ENCODE results near the gene DSE.
A peak's percentile ranks its signal among the peaks of the same experiment; 100 is the strongest.
"Not testable (repeated sequence)": the region's sequence is repeated elsewhere in the genome, so short reads cannot be mapped to it uniquely, and the experiment has no call there.

DSE gene

DNA sequence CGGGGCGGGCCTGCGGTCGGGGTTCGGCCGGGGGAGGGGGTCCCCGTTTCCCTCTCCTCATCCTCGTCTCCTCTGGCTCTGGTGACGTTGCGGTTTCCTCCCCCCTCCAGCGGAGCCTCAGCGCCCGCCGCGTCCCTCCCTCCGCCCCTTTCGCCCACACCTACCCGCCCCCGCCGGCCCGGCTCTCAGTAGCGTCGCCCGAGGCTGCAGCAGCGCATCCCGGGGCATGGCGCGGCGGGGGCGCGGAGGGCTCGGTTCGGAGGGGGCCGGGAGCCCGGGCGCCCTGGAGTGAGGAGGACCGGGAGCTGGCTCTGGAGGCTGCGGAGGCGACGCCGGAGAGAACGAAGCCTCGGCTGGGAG lies at the start of gene DSE:
Gene DSE, plus strand, starts transcription at position 188 of the 360 bp plus-strand sequence. CDS start 28,304 bp downstream, outside the sequence.
- DNase-seq (ENCODE audit: low spot score), result peak; percentile 15

DNA sequence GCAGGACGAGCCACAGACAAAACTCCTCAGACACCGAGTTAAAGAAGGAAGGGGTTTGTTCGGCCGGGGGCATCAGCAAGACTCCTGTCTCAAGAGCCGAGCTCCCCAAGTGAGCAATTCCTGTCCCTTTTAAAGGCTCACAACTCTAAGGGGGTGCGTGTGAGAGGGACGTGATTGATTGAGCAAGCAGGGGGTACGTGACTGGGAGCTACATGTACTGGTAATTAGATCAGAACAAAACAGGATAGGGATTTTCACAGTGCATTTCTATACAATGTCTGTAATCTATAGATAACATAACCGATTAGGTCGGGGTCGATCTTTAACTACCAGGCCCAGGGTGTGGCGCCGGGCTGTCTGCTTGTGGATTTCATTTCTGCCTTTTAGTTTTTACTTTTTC lies 48.8 kb upstream of the DSE start:
- DNase-seq (ENCODE audit: low spot score), result not testable (repeated sequence)

DNA sequence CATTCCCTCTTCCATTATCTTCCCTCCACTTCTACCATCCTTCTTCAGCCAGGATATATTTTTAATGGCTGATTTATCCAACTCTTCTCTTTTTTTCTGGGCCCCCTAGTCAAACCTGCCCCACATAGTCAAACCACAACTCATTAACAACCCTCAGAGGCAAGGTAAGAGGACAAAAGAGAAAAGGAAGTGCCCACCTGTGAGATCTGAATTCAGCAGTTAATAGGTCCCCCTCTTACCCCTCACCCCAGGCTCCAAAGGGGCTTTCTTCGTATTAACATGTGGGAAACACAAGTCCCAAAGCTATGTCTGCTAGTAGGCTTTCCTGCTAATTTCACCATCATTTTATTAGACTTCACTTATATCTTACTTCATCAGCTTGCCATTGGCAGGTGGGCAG lies 46.9 kb upstream of the DSE start:
- no peak for DNase-seq (ENCODE audit: low spot score)

DNA sequence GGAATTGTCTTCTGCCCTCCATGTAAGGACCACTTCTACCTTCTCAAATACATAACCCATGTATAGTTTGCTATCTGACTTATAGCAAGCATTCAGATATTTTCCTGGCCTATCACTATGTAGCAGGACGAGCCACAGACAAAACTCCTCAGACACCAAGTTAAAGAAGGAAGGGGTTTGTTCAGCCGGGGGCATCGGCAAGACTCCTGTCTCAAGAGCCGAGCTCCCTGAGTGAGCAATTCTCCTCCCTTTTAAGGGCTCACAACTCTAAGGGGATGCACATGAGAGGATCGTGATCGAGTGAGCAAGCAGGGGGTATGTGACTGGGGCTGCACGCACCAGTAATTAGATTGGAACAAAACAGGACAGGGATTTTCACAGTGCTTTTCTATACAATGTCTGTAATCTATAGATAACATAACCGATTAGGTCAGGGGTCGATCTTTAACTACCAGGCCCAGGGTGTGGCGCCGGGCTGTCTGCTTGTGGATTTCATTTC lies 45.1 kb upstream of the DSE start:
- not testable (repeated sequence) for DNase-seq (ENCODE audit: low spot score)

DNA sequence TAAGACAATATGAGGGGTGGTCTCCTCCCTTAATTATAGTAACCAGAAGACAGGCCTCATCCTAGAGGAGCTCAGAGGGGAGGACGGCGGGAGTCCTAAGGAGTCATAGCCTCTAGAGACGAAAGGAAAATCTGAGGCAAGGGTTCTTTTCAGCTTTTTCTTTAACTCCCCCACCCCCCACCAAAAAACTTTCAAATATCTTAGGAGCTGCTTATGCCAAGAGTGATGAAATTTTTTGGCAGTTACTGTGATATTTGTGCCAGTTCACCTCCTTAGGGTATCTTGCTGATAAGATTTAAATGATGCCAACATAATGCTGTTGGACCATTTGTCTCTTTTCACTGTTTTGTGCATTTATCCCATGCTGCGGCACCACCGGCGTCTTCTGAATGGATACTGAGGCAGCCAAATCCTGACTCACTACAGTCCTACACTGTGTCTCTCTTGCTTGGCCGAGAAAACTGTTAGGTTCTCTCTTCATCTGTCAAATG lies 44.5 kb upstream of the DSE start:
- DNase-seq (ENCODE audit: low spot score), result no peak

DNA sequence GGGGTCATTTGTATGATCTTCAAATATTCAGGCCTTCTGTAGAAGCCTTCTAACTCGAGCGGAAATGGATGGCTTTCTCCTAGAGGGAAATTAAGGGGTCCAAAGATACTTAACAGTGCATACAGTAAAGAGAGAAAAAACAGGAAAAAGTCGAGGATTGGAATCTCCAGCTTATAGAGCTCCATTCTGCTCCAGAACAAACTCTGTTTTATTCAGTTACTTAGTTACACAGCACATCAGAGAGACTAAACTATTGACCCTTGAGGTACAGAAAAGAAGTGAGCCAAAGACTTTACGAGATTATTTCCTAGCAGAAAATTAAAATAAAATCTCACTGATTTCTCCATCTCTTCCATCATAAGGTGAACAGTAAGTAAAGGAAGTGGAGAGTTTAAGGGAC lies 43.8 kb upstream of the DSE start:
- no peak for DNase-seq (ENCODE audit: low spot score)

DNA sequence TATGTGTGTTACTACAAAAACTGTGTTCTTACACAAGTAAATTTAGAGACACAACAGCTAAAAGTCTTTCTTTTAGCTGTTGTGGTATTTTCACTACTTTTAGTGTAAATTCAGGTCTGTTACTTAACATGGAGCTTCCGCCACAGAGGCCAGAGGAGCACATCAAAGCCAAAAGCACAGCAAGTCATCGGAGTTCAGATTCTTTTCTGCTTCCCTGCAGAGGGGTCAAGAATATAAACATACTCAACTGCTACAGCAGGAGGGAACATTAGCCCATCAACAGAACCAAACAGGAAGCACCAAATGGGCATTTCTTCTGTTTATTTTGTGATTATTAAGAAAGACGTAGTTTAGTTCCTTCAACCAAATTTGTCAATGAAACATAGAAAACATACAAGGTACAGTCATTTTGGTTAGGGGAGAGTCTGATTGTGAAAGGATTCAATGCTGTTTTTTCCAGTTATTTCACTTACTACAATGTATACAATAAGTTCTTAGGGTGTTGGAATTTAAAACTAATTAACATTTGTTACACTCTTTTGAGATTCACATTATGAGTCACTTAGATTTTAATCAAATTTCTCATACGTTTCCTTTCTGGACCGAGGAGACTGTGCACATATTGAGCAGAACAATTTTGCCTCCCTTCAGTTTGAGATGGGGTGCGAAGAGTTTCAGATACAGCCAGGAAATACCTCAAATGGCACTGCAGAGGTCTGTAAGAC lies 42.8 kb upstream of the DSE start:
- DNase-seq (ENCODE audit: low spot score), result no peak

DNA sequence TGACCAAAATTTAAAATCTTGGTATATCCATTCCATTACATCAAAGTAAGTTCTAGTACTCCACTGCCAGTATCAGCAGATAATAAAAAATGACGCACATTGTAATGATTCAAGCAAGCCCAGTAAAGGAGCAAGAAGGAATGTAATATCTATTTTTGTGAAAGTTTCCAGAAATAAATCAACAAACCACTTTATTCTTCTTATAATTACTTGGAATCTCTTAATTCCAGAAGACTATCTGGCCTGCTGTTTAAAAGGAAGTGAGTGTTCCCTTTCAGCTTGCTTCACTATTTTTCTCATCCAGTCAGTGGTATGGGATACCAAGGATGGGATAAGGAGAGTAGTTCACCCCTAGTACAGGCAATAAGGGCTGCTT lies 42.2 kb upstream of the DSE start:
- no peak for DNase-seq (ENCODE audit: low spot score)

DNA sequence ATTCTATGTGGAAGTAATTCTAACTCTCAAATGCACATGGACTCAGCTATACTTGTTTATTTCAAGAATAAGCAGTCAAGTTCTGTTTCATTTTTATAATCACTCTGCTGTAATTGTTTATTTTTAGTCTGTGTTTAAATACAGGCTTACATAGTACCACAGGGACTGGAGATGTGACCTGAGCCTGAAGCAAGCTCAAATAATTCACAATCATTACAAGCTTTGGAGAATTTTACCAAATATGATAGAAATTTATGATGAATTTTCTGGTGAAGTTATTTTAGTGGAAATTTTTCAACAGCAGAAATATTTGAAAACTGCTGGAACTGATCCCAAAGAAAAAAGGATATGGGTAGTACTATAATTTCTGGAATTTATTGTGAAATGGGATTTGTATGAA lies 41.6 kb upstream of the DSE start:
- DNase-seq (ENCODE audit: low spot score), result no peak

DNA sequence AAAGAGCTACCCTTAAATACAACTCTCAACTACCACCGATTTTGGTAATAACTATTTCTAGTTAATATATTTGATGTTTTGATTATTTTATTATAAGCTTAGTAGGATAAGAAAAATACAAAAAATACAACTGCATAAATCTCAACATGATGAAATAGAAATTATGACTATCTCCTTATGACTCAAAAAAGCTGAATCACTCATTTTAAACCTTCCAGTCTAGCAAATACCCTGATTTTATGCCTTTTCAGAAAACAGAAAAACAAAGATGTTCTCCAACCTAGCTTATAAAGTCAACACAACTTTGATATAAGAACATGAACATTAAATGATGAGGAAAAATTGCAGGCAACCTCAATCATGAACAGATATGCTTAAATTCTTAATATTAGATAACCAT lies 40.2 kb upstream of the DSE start:
- DNase-seq (ENCODE audit: low spot score), result no peak

DNA sequence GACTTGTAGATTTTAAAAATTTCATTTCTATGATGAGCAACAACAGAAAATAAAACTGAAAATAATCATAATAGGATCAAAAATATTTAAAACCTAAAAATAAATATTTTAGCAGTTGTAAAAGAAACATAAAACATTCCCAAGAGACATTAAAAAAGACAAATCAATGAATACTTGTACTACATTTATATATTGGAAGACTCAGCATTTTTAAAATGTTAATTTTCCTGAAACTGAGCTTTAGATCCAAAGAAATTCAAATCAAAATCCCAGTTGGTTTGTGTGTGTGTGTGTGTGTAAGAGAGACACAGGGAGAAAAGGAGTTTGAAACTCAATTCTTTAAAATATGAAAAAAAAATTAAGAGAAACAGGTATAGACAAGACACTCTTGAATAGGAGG lies 38.7 kb upstream of the DSE start:
- DNase-seq (ENCODE audit: low spot score), result no peak

DNA sequence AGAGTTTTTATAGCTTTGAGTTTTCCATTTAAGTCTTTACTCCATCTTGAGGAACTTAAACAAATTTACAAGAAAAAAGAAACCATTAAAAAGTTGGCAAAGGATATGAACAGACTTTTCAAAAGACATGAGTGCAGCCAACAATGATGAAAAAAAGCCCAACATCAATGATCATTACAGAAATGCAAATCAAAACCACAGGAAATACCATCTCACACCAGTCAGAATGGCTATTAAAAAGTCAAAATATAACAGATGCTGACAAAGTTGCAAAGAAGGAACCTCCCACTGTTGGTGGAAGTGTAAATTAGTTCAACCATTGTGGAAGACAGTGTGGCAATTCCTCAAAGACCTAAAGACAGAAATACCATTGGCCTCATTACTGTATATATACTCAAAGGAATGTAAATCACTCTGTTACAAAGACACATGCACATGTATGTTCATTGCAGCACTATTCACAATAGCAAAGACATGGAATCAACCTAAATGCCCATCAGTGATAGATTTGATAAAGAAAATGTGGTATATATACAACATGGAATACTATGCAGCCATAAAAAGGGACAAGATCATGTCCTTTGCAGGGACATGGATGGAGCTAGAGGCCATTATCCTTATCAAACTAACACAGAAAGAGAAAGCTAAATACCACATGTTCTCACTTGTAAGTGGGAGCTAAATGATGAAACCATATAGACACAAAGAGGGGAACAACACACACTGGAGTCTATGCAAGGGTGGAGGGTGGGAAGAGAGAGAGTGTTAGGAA lies 35.9 kb upstream of the DSE start:
- DNase-seq (ENCODE audit: low spot score), result not testable (repeated sequence)

DNA sequence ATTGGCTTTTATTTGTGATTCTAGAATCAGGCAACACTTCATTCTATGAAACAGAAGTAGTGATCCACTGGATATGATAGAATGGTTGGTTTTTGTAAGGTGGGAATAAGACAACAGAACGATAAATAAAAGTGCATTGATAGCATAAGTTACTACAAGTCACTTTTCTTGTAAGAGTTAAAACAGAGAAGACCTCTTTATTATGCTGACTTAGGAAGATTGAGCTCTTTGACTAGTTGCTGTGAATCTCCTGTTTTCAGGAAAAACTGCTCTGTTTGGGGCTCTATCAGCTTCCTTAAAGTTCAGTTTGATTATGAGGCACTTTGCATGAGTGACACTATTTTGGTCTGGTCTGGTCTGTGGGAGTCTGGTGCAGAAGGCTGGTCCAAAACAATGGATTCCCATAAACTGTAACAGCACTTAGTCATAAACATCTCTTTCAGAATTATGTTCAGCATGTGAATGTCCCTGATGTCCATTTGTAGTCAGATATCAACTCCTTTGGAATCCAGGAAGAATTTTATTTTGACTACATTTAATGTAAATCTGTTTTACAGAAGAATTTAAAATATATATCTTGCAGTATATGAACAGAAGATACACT lies 35.0 kb upstream of the DSE start:
- DNase-seq (ENCODE audit: low spot score), result no peak

DNA sequence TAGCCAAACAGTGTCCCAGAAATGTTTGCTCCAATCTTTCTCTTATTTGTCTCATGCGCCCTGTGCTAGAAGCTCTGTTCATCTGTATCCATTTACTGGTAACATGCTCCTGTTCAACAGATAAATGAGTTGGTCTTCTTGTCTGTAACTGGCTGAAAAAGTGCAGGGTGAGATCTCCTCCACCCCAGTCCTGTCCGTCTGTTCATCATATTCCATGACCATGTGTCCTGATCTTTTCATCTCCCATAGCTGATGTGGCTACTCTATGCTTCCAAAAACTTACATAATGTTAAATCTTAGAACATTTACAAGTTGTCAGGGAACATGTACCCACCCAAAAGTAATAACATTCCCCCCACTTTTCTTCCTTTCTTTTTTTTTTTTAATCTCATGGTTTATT lies 31.8 kb upstream of the DSE start:
- no peak for DNase-seq (ENCODE audit: low spot score)

DNA sequence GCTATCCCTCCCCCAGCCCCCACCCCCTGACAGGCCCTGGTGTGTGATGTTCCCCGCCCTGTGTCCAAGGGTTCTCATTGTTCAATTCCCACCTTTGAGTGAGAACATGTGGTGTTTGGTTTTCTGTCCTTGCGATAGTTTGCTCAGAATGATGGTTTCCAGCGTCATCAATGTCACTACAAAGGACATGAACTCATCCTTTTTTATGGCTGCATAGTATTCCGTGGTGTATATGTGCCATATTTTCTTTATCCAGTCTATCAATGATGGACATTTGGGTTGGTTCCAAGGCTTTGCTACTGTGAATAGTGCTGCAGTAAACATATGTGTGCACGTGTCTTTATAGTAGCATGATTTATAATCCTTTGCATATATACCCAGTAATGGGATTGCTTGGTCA lies 30.1 kb upstream of the DSE start:
- not testable (repeated sequence) for DNase-seq (ENCODE audit: low spot score)

DNA sequence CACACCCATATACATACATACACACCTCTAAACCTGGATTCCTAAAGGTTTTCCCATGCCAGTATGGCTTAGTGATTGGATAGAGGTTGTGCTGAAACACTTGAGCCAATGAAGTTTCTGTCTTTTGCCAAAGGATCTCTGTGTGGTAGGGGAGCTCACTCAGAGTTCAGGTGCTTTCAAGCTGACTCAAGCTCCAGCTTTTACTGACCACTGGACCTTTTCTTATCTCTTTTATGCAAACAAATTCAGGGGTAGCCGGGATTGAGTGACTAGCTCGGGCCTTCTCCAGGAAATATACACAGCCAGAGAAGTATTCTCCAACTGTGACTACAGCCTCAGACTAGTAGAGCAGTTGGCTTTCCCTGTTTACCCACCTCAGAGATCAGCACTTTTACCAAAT lies 21.5 kb upstream of the DSE start:
- no peak for DNase-seq (ENCODE audit: low spot score)

DNA sequence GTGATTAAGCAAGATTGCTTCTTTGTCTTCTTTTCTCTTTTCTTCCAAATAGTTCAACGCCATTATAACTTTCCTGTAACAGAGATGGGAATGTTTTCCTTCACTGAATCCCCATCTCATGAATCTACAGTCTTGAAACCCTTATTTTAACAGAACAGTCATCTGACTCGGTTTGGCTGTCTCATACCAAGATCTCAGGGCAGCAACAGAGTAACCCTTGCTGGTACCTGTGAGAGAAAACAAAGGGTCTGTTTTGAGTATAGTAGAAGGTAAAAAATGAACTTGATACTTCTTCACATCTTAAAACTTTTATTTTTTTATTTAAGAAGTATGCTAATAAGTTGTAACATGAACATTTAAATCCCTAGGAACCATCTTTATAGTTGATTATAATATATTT lies 19.6 kb upstream of the DSE start:
- no peak for DNase-seq (ENCODE audit: low spot score)

DNA sequence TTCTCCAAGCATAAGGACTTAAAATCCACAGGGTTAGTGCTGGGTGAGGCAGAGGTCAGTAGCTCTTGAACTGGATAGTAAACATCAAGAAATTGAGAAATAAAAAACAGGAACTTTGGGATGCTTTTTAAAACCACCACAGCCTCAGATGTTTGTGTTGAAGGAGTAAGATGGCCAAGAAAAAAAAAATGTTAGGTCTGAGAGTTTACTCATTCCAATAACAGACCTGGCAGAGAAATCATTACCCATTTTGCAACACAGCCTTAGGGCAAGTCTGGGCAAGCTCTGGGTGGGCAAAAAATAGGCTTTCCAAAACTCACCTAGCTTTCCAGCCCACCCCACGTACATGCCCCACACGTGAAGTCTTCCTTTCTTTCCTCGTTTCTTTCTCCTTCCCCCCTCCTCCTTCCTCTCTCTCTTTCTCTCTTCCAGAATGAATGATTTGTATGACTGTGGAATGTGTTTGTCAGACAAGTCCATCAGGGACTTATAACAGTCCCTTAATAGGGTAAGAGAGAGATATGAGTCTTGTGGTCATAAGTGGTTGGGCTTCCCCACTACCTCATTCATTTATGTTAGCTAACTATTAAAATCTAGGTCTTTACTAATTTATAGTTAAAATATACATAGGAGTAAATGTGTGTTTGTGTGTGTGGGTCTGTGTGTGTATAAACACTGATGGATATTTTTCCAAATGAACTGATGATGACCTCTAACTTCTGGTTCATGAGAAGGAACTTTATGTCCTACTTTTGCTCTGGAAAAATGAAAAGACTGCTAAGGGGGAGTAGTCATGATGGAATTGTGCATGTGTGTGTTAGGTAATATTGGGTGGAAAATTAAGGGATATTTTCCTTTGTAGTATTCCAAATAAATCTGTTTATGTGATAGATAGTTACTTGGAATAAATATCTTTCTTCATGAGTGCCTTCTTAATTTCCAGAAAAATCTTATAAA lies 18.0 kb upstream of the DSE start:
- no peak for DNase-seq (ENCODE audit: low spot score)

DNA sequence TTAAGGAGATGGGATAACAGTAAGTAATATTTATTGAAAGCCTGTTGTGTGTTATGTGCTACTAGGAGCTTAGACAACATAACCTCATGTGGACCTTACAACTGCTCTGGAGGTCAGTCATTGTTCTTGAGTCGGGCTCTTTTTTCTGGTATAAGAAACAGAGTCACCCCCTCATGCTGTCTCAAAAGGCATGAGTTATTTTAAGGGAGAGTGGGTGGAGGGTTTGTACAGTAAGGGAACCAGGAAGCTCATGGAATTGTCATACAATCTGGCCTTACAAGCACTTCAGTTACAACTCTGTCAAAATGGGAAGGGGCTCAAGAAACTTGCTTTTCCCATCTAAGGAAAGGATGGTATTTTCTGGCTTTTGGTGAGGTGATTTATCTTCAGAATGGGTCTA lies 16.5 kb upstream of the DSE start:
- no peak for DNase-seq (ENCODE audit: low spot score)

DNA sequence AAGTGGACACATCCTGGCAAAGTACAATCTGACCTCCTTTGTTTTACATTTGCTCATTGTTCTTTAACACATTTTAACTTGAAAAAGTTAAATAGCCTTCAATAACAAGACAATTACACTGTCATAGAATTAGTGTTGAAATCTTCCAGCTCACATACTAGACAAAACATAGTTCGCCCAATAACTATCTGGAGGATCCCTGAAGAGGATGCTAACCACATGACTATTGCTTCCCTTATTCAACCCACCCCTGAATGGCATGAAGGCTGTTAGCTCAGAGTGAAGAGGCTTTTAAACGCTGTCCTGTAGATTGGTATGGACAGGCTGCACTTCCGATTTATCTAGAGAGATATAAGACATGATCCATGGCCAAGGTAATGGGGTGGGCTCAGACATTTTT lies 15.0 kb upstream of the DSE start:
- no peak for DNase-seq (ENCODE audit: low spot score)

DNA sequence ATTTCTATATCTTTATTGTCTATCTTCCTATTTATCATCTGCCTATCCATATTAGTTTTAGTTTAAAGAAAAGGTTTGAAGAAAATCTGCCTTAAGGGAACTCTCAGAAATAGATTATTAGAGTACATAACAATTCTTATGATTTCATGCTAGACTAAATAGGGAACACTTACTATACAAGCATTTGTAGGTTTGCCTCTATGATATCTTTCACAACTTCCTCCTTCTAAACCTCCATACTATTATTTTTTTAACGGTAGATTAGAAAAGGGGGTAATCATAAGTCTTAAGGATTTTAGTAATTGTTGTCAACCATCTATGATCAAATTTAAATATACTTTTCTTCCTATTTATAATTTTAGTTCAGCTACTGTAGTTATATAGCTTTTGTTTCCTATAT lies 11.6 kb upstream of the DSE start:
- DNase-seq (ENCODE audit: low spot score), result no peak

DNA sequence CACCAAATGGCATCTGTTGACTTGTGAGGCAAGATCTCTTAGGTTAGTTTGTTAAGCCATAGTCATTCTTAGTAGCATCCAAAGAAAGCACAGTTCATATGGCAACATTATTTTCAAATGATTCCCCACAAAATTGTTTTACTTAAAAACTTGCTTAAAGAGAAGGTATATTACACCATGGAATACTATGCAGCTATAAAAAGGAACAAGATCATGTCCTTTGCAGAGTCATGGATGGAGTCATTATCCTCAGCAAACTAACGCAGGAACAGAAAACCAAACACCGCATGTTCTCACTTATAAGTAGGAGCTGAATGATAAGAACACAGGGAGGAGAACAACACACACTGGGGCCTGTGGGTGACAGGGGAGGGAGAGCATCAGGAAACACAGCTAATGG lies 10.9 kb upstream of the DSE start:
- DNase-seq (ENCODE audit: low spot score), result no peak

Data from NAMALWA (cell line).